SU-DHL-6 (cell line): ENCODE data around the gene ABHD1.

Experiments
- H2AFZ ChIP-seq: fragments of 200-600 bp; sonication (generic); 2 replicates; pipeline ENCODE4 v1.6.1; 2014; ENCODE audit warnings: low read depth, mild to moderate bottlenecking, moderate library complexity, mixed read lengths, antibody characterized with exemption, low read length; ENCODE audit not compliant: severe bottlenecking
- H3F3A ChIP-seq: fragments of 200-600 bp; shearing (Covaris generic); 2 replicates; pipeline ENCODE4 v1.6.0; 2016; ENCODE audit warnings: antibody characterized with exemption, mild to moderate bottlenecking; ENCODE audit not compliant: insufficient read depth
- H3K27ac ChIP-seq: fragments of 200-600 bp; sonication (generic); 2 replicates; pipeline ENCODE4 v1.5.1; 2016; ENCODE audit warnings: low read depth, mild to moderate bottlenecking, low read length, moderate library complexity, mixed read lengths
- H3K27me3 ChIP-seq: fragments of 200-600 bp; sonication (generic), shearing (Covaris generic); 2 replicates; pipeline ENCODE4 v1.6.0; 2014; ENCODE audit warnings: mild to moderate bottlenecking, low read length
- H3K36me3 ChIP-seq: fragments of 200-600 bp; sonication (generic); 2 replicates; pipeline ENCODE4 v1.6.1; 2014; ENCODE audit warnings: mild to moderate bottlenecking, low read length, mixed read lengths
- H3K4me2 ChIP-seq: fragments of 300-600, 200-600 bp; shearing (Covaris generic), sonication (generic); 2 replicates; pipeline ENCODE4 v1.6.0; 2014; ENCODE audit warnings: low read length, low read depth, mild to moderate bottlenecking; ENCODE audit not compliant: poor library complexity, severe bottlenecking
- H3K4me3 ChIP-seq: fragments of 200-600 bp; sonication (generic); 2 replicates; pipeline ENCODE4 v1.5.1; 2014; ENCODE audit warnings: antibody characterized with exemption, low read length, mild to moderate bottlenecking, mixed read lengths; ENCODE audit not compliant: insufficient read depth, poor library complexity, severe bottlenecking
- H3K79me2 ChIP-seq: fragments of 200-600 bp; sonication (generic); 2 replicates; pipeline ENCODE4 v1.6.1; 2014; ENCODE audit warnings: mild to moderate bottlenecking, low read length, moderate library complexity; ENCODE audit not compliant: insufficient read depth
- H3K9ac ChIP-seq: fragments of 200-600 bp; sonication (generic); 2 replicates; pipeline ENCODE4 v1.7.0; 2014; ENCODE audit warnings: mild to moderate bottlenecking, low read length
- H3K9me2 ChIP-seq: fragments of 200-600 bp; sonication (generic); replicated peaks from 2 replicates; pipeline ENCODE4 v1.6.1; 2014; ENCODE audit warnings: low read length; ENCODE audit not compliant: insufficient read depth
- H3K9me3 ChIP-seq: fragments of 200-600 bp; sonication (generic); 2 replicates; pipeline ENCODE4 v1.6.1; 2014; ENCODE audit warnings: low read length, mixed read lengths; ENCODE audit not compliant: insufficient read depth
- H4K20me1 ChIP-seq: fragments of 200-600 bp; sonication (generic); 2 replicates; pipeline ENCODE4 v1.6.1; 2014; ENCODE audit warnings: low read depth, mild to moderate bottlenecking, antibody characterized with exemption, low read length, moderate library complexity, mixed read lengths
- EZH2phosphoT487 ChIP-seq: fragments of 200-600 bp; sonication (generic), shearing (Covaris generic); conservative IDR thresholded peaks from 2 replicates; pipeline ENCODE4 v1.6.1; 2018; ENCODE audit warnings: mild to moderate bottlenecking, antibody characterized with exemption, low read length, moderate library complexity, mixed read lengths
- TF ChIP-seq, protein P1 (sequence below): fragments of 200-600 bp; sonication (generic); IDR thresholded peaks from one replicate; pipeline ENCODE4 v1.5.1; 2017; ENCODE audit warnings: antibody characterized with exemption, mild to moderate bottlenecking, low read length, moderate library complexity; ENCODE audit not compliant: insufficient read depth, poor library complexity, severe bottlenecking

ABHD1 gene

DNA sequence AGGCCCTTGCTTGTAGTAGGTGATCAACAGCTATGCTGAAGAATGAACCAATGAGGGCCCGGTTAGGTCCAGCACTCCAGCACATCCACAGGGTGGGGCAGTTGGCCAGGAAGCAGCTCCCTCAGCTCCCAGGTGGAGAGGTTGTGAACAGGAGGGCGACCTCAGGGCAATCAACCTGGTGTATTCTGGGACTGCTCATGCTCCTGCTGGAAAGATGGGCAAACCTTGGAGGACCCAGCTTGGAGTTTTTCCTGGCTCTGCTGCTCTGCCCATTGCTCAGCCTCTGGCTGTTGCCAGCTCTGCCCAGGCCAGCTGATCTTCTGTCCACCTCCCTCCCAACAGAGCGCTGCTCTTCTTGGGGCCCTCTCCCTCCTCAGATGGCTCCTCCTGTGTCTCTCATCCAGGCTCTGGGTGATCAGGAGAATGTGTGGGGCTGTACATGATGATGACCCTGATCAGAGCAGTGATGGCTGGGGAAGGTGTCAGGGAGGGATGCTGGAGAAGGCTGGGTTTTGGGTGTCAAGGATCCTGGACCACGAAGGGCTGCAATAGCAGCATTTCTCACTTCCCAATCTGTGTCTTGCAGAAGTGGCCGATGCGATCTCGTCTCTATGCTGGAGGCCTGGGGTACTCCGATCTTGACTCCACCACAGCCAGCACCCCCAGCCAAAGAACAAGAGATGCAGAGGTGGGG is 28.6 kb downstream of the ABHD1 start:
- H3K27ac ChIP-seq, result no peak overlapping the region
- TF ChIP-seq, protein P1, sequence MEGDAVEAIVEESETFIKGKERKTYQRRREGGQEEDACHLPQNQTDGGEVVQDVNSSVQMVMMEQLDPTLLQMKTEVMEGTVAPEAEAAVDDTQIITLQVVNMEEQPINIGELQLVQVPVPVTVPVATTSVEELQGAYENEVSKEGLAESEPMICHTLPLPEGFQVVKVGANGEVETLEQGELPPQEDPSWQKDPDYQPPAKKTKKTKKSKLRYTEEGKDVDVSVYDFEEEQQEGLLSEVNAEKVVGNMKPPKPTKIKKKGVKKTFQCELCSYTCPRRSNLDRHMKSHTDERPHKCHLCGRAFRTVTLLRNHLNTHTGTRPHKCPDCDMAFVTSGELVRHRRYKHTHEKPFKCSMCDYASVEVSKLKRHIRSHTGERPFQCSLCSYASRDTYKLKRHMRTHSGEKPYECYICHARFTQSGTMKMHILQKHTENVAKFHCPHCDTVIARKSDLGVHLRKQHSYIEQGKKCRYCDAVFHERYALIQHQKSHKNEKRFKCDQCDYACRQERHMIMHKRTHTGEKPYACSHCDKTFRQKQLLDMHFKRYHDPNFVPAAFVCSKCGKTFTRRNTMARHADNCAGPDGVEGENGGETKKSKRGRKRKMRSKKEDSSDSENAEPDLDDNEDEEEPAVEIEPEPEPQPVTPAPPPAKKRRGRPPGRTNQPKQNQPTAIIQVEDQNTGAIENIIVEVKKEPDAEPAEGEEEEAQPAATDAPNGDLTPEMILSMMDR, result no peak
- no peak for TF ChIP-seq EZH2phosphoT487
- no peaks in the 10 kb centered on the region for H4K20me1 ChIP-seq
- no peak overlapping the region for H3K9ac ChIP-seq
- H3K27me3 ChIP-seq, result no peaks in the 10 kb centered on the region
- H3K4me2 ChIP-seq, result no peak overlapping the region
- H3K79me2 ChIP-seq, result no peaks in the 10 kb centered on the region
- no peaks in the 10 kb centered on the region for H3K9me2 ChIP-seq
- no peak overlapping the region for H2AFZ ChIP-seq
- no peaks in the 10 kb centered on the region for H3F3A ChIP-seq
- no peaks in the 10 kb centered on the region for H3K36me3 ChIP-seq
- no peak overlapping the region for H3K4me3 ChIP-seq
- H3K9me3 ChIP-seq, result no peaks in the 10 kb centered on the region

- no peak overlapping the region for H3K4me2 ChIP-seq
- TF ChIP-seq, protein P1, result no peak
- TF ChIP-seq EZH2phosphoT487, result no peak
Measured at GRCh38 chr2:27152796-27153464, 29.3 kb downstream of the ABHD1 start.

GRCh38 chr2:27154488-27154887 is 30.9 kb downstream of the ABHD1 start:
- Histone ChIP-seq H3K4me3 (no peak overlapping the region), H3K27ac (no peak overlapping the region), H3K27me3 (no peaks in the 10 kb centered on the region), H3K9me3 (no peaks in the 10 kb centered on the region), H3F3A (no peaks in the 10 kb centered on the region), H4K20me1 (no peaks in the 10 kb centered on the region), H3K9me2 (no peaks in the 10 kb centered on the region), H3K36me3 (no peaks in the 10 kb centered on the region), H2AFZ (no peak overlapping the region), H3K9ac (no peak overlapping the region), H3K79me2 (no peaks in the 10 kb centered on the region), H3K4me2 (no peak overlapping the region)
- TF ChIP-seq, protein P1, result no peak
- TF ChIP-seq EZH2phosphoT487, result no peak

More at GRCh38 chr2:27152796-27153464, 29.3 kb downstream of the ABHD1 start:
- Histone ChIP-seq H3K79me2 (no peaks in the 10 kb centered on the region), H3K27me3 (no peaks in the 10 kb centered on the region), H2AFZ (no peak overlapping the region), H3K27ac (no peak overlapping the region), H3K9me3 (no peaks in the 10 kb centered on the region), H3K9me2 (no peaks in the 10 kb centered on the region), H3F3A (no peaks in the 10 kb centered on the region), H3K9ac (no peak overlapping the region), H4K20me1 (no peaks in the 10 kb centered on the region), H3K36me3 (no peaks in the 10 kb centered on the region), H3K4me3 (no peak overlapping the region)
